GM23338 (cell line): ENCODE results near the gene CTNNA2.

Experiments
- EZH2 ChIP-seq: fragments of 200-600 bp; sonication (generic); IDR thresholded peaks from one replicate; pipeline ENCODE4 v1.8.0; 2017; ENCODE audit warnings: antibody characterized with exemption, mild to moderate bottlenecking, low read depth; ENCODE audit not compliant: unreplicated experiment
- EZH2phosphoT487 ChIP-seq: fragments of 200-600 bp; sonication (generic); IDR thresholded peaks from one replicate; pipeline ENCODE4 v1.8.1; 2018; ENCODE audit warnings: antibody characterized with exemption; ENCODE audit not compliant: unreplicated experiment
- JUNB ChIP-seq: IDR thresholded peaks from one replicate; pipeline ENCODE4 v1.6.1; 2016; ENCODE audit warnings: antibody characterized with exemption; ENCODE audit not compliant: unreplicated experiment
- NANOG ChIP-seq: IDR thresholded peaks from 2 replicates; pipeline ENCODE4 v1.6.1; 2016; ENCODE audit warnings: antibody characterized with exemption, borderline replicate concordance
- POLR2AphosphoS5 ChIP-seq: IDR thresholded peaks from 2 replicates; pipeline ENCODE4 v1.6.1; 2016; ENCODE audit warnings: antibody characterized with exemption, low read depth
- ZNF114 ChIP-seq: fragments of 250-450 bp; sonication (Bioruptor Pico); IDR thresholded peaks from 2 replicates; pipeline ENCODE4 v1.5.0; 2020; ENCODE audit warnings: mild to moderate bottlenecking, moderate library complexity
- TF ChIP-seq, protein P1 (sequence below), 2 experiments: fragments of 200-600 bp in 1 of 2; sonication (generic) in 1 of 2; conservative IDR thresholded peaks; 2 replicates each; pipeline versions ENCODE4 v1.5.1 to v1.6.1; 2016 to 2017; ENCODE audit warnings: antibody characterized with exemption in 2 of 2, low read depth in 2 of 2, mild to moderate bottlenecking in 2 of 2, moderate library complexity in 1 of 2
- TF ChIP-seq, protein P2 (sequence below): IDR thresholded peaks from 2 replicates; pipeline ENCODE4 v1.6.1; 2016; ENCODE audit warnings: antibody characterized with exemption
- TF ChIP-seq, protein P3 (sequence below): IDR thresholded peaks from one replicate; pipeline ENCODE4 v1.6.1; 2018; ENCODE audit warnings: antibody characterized with exemption; ENCODE audit not compliant: unreplicated experiment
- TF ChIP-seq, protein P4 (sequence below): fragments of 250-450 bp; sonication (Bioruptor Pico); IDR thresholded peaks from 2 replicates; pipeline ENCODE4 v1.5.0; 2020; ENCODE audit warnings: mild to moderate bottlenecking, moderate library complexity

DNA sequence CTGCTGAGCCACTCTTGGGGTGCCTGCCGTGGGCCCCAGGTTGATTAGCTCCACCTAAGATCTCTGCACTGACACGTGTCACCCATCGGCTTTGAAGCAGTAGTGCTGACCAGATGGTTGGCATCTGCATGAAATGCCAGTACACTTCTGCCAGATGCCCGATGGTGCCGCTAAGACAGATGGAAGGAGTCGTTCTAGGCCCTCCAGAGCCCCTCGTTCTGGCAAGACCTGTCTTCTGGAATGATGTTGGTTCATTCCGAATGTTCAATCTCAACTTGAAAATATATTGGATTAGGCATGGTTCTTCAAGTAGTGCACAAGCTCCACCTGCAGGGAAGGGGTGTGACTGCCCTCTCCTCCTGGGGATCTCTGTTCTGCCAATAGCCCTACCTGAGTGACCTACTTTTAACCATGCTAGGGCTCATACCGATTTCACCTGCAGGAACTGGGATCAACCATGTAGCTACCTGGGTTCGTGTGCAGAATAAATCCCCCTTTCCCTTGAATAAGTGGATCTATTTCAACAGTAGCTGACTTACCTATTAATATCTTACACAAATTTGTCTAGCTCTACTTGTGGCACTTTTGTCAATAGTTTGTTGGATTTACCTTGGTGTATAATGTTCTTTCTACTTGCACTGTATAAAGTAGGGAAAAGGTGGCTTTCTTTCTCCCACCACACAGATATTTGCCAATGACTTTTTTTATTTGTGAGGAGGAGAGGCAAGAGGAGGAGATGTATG is 342.6 kb downstream of the CTNNA2 start:
- TF ChIP-seq, protein P1, sequence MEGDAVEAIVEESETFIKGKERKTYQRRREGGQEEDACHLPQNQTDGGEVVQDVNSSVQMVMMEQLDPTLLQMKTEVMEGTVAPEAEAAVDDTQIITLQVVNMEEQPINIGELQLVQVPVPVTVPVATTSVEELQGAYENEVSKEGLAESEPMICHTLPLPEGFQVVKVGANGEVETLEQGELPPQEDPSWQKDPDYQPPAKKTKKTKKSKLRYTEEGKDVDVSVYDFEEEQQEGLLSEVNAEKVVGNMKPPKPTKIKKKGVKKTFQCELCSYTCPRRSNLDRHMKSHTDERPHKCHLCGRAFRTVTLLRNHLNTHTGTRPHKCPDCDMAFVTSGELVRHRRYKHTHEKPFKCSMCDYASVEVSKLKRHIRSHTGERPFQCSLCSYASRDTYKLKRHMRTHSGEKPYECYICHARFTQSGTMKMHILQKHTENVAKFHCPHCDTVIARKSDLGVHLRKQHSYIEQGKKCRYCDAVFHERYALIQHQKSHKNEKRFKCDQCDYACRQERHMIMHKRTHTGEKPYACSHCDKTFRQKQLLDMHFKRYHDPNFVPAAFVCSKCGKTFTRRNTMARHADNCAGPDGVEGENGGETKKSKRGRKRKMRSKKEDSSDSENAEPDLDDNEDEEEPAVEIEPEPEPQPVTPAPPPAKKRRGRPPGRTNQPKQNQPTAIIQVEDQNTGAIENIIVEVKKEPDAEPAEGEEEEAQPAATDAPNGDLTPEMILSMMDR (conservative IDR thresholded peaks at IDR 0.05; ENCODE audit: low read depth in 2 of 2), result peak; percentile 71 to 88
- TF ChIP-seq POLR2AphosphoS5 (no peak), EZH2 (no peak), EZH2phosphoT487 (no peak), ZNF114 (CRISPR knock-in tag) (0 out of 2 replicates have a peak, but pooled peaks have one; percentile 21), NANOG (no peak), JUNB (no peak)
- TF ChIP-seq, protein P2, sequence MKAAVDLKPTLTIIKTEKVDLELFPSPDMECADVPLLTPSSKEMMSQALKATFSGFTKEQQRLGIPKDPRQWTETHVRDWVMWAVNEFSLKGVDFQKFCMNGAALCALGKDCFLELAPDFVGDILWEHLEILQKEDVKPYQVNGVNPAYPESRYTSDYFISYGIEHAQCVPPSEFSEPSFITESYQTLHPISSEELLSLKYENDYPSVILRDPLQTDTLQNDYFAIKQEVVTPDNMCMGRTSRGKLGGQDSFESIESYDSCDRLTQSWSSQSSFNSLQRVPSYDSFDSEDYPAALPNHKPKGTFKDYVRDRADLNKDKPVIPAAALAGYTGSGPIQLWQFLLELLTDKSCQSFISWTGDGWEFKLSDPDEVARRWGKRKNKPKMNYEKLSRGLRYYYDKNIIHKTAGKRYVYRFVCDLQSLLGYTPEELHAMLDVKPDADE, result no peak
- TF ChIP-seq, protein P3, sequence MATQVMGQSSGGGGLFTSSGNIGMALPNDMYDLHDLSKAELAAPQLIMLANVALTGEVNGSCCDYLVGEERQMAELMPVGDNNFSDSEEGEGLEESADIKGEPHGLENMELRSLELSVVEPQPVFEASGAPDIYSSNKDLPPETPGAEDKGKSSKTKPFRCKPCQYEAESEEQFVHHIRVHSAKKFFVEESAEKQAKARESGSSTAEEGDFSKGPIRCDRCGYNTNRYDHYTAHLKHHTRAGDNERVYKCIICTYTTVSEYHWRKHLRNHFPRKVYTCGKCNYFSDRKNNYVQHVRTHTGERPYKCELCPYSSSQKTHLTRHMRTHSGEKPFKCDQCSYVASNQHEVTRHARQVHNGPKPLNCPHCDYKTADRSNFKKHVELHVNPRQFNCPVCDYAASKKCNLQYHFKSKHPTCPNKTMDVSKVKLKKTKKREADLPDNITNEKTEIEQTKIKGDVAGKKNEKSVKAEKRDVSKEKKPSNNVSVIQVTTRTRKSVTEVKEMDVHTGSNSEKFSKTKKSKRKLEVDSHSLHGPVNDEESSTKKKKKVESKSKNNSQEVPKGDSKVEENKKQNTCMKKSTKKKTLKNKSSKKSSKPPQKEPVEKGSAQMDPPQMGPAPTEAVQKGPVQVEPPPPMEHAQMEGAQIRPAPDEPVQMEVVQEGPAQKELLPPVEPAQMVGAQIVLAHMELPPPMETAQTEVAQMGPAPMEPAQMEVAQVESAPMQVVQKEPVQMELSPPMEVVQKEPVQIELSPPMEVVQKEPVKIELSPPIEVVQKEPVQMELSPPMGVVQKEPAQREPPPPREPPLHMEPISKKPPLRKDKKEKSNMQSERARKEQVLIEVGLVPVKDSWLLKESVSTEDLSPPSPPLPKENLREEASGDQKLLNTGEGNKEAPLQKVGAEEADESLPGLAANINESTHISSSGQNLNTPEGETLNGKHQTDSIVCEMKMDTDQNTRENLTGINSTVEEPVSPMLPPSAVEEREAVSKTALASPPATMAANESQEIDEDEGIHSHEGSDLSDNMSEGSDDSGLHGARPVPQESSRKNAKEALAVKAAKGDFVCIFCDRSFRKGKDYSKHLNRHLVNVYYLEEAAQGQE, result no peak
- TF ChIP-seq, protein P4, sequence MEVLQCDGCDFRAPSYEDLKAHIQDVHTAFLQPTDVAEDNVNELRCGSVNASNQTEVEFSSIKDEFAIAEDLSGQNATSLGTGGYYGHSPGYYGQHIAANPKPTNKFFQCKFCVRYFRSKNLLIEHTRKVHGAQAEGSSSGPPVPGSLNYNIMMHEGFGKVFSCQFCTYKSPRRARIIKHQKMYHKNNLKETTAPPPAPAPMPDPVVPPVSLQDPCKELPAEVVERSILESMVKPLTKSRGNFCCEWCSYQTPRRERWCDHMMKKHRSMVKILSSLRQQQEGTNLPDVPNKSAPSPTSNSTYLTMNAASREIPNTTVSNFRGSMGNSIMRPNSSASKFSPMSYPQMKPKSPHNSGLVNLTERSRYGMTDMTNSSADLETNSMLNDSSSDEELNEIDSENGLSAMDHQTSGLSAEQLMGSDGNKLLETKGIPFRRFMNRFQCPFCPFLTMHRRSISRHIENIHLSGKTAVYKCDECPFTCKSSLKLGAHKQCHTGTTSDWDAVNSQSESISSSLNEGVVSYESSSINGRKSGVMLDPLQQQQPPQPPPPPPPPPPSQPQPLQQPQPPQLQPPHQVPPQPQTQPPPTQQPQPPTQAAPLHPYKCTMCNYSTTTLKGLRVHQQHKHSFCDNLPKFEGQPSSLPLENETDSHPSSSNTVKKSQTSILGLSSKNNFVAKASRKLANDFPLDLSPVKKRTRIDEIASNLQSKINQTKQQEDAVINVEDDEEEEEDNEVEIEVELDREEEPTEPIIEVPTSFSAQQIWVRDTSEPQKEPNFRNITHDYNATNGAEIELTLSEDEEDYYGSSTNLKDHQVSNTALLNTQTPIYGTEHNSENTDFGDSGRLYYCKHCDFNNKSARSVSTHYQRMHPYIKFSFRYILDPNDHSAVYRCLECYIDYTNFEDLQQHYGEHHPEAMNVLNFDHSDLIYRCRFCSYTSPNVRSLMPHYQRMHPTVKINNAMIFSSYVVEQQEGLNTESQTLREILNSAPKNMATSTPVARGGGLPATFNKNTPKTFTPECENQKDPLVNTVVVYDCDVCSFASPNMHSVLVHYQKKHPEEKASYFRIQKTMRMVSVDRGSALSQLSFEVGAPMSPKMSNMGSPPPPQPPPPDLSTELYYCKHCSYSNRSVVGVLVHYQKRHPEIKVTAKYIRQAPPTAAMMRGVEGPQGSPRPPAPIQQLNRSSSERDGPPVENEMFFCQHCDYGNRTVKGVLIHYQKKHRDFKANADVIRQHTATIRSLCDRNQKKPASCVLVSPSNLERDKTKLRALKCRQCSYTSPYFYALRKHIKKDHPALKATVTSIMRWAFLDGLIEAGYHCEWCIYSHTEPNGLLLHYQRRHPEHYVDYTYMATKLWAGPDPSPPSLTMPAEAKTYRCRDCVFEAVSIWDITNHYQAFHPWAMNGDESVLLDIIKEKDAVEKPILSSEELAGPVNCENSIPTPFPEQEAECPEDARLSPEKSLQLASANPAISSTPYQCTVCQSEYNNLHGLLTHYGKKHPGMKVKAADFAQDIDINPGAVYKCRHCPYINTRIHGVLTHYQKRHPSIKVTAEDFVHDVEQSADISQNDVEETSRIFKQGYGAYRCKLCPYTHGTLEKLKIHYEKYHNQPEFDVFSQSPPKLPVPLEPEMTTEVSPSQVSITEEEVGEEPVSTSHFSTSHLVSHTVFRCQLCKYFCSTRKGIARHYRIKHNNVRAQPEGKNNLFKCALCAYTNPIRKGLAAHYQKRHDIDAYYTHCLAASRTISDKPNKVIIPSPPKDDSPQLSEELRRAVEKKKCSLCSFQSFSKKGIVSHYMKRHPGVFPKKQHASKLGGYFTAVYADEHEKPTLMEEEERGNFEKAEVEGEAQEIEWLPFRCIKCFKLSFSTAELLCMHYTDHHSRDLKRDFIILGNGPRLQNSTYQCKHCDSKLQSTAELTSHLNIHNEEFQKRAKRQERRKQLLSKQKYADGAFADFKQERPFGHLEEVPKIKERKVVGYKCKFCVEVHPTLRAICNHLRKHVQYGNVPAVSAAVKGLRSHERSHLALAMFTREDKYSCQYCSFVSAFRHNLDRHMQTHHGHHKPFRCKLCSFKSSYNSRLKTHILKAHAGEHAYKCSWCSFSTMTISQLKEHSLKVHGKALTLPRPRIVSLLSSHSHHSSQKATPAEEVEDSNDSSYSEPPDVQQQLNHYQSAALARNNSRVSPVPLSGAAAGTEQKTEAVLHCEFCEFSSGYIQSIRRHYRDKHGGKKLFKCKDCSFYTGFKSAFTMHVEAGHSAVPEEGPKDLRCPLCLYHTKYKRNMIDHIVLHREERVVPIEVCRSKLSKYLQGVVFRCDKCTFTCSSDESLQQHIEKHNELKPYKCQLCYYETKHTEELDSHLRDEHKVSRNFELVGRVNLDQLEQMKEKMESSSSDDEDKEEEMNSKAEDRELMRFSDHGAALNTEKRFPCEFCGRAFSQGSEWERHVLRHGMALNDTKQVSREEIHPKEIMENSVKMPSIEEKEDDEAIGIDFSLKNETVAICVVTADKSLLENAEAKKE (CRISPR knock-in tag), result no peak
